Fibroblast of upper back skin (primary cell): Measurements from ENCODE around the gene ZSCAN5A.
"Not testable (repeated sequence)": the region's sequence is repeated elsewhere in the genome, so short reads cannot be mapped to it uniquely, and the experiment has no call there.

Experiments used
- DNase-seq: peaks from one replicate; pipeline ENCODE4 v3.0.0-alpha.2; 2013

The ZSCAN5A gene

DNA sequence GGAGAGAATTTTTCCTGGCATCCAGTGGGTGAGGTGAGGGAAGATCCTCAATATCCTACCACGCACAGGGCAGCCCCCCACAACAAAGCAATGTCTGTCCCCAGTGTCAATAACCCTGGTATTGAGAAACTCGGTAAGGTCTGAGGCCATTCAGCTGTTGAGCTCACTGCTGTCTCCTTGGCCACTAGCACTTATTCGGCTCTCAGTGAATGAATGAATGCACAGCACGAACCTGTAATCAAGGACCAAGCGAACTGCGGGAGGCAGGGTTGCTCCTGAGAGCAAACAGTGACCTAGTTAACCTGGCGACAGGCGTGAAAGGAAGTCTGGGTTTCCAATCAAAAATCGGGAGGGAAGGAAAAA is 640 bp downstream of the ZSCAN5A start:
- peak; percentile 6 for DNase-seq

GRCh38 chr19:56312787-56313657 is 1.6 kb downstream of the ZSCAN5A start:
- DNase-seq: no peak

- no peak for DNase-seq
These were observed 2.3 kb downstream of the ZSCAN5A start for GRCh38 chr19:56312342-56312741.

- DNase-seq: no peak
These were observed 4.2 kb downstream of the ZSCAN5A start for GRCh38 chr19:56310462-56310861.

DNA sequence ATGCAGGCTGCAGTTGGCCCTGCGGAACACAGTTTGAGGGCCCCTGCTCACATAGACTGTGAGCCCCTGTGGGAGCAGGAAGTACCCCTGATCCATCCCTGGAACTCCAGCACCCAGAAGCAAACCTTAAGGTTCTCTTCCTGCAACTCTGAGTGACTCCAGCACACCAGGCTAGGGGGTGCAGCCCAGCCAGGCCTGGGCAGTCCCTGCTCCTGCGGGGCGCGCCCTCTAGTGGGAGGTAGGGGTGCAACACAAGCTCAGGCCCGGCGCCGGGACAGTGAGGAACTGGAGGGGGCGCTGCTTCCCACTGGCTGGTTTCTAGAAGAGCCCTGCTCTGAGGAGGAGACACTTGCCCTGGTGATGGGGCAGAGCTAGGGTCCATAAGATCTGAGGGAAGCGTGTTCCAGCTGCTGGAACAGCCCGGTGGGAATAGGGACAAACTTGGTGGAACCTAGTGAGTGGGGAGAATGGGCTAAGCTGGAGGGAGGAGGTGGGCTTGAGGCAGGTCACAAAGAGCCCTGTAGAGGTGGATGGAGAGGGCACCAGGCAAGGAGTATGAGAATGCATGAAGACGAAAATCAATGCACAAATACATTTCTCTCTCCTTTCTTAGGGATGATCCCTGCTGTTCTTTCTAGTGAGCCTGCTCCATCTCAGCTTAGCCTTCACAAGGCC is 5.0 kb downstream of the ZSCAN5A start:
- DNase-seq: peak; percentile 14

DNA sequence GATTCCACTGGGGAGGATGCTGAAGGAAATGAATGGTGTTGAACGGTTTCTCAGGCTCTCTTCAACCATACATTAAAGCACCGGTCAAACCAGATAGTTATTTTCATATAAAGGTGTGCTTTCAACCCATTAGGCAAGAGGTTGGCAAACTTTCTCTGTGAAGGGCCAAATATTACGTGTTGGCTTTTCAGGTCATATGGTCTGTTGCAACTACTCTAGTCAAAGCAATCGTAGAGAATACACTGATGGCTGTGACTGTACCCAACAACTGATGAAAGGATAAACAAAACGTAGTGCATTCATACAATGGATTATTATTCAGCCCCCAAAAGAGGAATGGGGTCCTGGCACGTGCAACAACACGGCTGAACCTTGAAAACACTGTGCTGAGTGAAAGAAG is 5.8 kb downstream of the ZSCAN5A start:
- DNase-seq: no peak

- not testable (repeated sequence) for DNase-seq
These were observed 7.6 kb downstream of the ZSCAN5A start for GRCh38 chr19:56307062-56307461.

DNA sequence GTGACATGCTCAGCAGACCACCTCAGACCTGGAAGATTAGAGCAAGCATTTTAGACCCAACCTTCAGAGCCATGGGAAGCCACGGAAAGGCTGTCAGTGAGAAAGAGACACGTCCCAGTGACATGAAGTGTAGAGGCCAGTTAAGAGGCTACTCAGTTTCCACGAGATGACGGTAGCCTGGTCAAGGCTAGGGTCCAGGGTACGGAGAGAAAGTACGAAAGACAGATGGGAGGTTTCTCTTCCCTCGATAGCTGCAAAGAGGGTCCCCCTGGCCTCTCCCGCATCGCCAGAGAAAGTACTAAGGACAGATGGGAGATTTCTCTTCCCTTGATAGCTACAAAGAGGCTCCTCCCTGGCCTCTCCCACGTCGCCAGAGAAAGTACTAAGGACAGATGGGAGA is 8.6 kb downstream of the ZSCAN5A start:
- no peak for DNase-seq

DNA sequence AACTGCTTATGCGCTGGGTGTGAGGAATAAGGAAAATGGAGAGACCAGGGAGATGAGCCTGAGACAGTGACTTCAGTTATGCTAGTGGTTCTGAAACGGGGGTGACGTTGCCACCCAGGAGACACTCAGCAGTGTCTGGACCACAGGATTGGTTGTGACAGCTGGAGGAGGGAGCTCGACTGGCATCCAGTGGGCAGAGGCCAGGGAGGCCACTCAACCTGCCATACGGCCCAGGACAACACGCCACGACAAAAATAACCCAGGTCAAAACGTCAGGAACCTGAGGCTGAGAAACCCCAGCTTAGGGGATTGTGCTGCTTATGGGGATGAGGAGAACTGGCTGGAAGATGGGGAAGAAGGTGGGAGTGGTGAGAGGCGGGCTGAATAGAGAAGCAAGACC is 10.4 kb downstream of the ZSCAN5A start:
- DNase-seq: no peak

DNA sequence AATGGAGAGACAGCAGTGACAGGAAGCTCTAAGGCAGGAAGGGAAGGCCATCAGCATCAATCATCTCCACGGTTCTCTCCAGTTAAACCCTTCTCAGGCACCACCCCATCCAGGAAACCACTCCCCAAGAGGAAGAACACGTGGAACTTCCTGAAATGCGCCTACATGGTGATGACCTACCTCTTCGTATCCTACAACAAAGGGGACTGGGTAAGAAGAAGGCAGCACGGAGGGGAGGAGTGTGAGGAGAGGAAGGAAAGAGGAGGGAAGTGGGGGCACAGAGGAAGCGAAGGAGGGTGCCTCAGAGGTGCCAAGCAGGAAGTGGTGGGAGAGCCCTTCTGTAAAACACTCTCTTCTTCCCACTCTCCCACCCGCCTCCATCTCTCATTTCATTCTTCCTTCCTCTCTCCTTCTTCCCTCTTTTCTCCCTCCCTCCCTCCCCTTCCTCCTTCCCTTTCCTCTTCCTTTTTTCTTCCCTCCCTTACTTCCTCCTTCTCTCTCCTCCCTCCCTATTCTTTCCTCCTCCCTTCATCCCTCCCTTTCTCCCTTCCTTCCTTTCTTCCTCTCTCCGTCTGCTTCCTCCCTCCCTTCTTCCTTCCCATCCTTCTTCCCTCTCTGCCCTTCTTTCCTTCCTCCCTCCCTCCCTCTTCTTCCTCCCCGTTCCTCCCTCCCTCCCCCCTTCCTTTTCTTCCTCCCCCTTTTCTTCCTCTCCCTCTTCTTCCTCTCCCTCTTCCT is 12.6 kb downstream of the ZSCAN5A start:
- DNase-seq: no peak

DNA sequence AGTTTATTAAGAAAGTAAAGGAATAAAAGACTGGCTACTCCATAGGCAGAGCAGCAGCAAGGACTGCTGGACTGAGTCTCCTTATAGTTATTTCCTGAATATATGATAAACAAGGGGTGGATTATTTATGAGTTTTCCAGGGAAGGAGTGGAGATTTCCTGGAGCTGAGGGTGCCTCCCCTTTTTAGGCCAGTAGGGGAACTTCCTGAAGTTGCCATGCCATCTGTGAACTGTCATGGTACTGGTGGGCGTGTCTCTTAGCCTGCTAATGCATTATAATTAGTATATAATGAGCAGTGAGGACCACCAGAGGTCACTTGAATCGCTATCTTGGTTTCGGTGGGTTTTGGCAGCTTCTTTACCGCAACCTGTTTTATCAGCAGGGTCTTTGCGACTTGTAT is 13.5 kb downstream of the ZSCAN5A start:
- DNase-seq: no peak

DNA sequence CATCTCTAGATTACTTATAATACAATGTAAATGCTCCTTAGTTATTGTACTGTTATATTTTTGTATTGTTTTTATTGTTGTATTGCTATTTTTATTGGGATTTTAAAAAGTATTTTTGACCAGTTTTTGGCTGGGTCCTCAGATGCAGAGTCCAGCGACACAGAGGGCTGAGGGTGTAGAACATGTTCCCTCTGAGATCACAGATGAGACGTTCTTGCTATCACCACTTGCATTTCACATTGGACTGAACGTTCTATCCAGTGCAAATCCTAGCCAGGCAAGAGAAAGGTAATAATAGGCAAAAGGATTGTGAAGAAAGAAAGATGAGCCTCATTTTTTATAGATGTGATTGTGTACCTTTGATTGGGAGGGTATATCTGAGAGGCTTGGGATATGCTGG is 15.0 kb downstream of the ZSCAN5A start:
- no peak for DNase-seq

GRCh38 chr19:56297010-56297409 is 17.6 kb downstream of the ZSCAN5A start:
- no peak for DNase-seq

- DNase-seq: no peak
These were observed 18.8 kb downstream of the ZSCAN5A start for GRCh38 chr19:56295531-56296455.

DNA sequence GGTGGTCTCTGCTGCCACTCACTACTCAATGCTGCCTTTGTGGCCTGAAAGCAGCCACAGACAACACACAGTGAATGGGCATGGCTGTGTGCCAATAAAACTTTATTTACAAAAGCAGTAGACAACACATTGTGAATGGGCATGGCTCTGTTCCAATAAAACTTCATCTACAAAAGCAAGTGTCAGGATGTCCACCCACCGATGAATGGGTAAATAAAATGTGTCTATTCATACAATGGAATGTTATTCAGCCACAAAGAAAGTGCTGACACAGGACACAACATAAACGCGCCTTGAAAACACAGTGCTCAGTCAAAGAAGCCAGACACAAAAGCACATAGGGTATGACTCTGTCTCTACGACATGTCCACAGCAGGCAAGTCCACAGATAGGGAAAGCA is 20.1 kb downstream of the ZSCAN5A start:
- no peak for DNase-seq

- DNase-seq: no peak
These were observed 22.8 kb downstream of the ZSCAN5A start for GRCh38 chr19:56291867-56292266.

DNA sequence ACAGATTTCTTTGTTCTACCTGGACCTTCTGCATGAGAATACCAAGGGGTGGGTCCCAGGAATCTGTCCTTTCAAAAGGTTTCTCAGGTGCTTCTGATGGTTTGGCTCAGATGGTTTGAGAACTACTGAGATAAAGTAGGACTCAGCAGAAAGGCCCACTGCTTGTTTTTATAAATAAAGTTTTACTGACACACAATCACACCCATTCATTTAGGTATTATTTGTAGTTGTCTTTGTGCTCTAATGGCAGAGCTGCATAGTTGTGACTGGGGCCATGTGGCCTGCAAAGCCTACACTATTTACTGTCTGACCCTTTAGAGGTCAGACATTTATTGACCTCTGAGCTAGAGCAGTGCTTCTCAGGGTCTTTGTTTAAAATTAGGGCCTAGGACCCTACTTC is 24.5 kb downstream of the ZSCAN5A start:
- no peak for DNase-seq

- no peak for DNase-seq
These were observed 29.9 kb downstream of the ZSCAN5A start for GRCh38 chr19:56284746-56285145.

DNA sequence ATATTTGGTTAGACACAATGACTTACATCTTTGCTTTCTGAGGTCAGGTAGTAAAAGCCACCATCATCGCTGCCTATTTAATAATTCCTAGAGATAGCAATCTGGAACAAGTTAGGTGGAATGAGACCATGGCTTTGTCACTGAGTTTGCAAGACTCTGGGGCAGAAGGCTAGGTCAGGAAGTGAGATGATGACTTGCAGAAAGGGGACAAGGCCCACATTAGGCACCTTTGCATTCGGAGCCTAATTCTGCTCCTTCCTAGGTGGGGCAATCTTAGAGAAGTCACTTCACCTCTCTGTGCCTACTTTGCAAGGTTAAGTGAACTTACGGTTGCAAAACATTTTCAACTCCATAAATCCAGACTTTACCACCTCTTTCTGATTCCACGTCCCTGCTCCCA is 31.8 kb downstream of the ZSCAN5A start:
- no peak for DNase-seq

DNA sequence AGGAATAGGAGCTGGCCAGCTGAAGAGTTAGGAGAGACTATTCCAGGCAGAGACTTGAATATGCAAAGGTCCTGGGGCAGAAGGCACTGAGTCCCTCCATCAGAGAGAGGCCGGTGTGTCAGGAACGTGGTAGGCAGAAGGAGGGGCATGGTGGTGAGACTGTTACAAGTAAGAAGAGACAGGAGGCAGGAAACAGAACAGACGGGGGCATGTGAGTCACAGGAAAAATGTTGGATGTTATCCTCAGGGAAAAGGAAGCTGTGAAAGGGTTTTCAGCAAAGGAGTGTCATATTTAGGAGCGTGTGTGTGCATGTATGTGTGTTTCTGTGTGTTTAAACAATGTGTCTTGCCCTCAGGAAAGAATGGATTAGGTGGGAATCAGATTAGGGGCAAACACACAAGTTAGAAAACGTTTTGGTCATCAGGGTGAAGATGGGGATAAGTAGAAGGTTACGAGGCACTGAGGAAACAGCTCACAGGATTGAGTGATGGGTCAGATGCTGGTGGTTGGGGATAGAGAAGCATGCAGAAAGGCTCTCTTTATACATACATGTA is 41.0 kb downstream of the ZSCAN5A start:
- DNase-seq: peak; percentile 45

DNA sequence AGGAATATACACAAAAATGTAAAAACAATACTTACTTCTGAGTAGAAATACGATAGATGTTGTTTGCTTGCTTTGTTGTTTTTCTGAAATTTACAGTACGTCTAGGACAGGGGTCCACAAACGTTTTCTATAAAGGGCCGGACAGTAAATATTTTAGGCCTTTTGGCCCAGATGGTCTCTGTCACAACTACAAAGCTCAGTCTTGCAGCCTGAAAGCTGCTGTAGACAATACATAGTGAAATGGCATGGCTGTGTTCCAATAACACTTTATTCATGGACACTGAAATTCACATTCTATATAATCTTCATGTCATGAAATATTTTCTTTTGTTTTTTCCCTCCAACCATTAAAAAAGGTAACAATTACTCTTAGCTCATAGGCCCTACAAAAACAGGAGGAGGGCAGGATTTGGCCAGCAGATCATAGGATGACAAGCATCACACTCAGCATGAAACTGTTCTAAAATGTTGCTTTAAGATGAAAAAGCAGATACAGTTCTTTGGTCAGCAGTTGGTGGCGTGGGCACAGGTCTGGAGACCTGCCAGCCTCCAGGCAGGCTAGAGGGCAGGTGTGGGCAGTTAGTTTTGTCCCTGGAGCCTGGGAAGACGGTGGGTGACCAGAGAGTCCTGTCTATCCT is 42.4 kb downstream of the ZSCAN5A start, which contains the start of gene EDDM13:
TSS of gene EDDM13 (plus strand) at position 588 of the 638 bp plus-strand sequence. CDS start 87 bp downstream, outside the sequence.
- no peak for DNase-seq

DNA sequence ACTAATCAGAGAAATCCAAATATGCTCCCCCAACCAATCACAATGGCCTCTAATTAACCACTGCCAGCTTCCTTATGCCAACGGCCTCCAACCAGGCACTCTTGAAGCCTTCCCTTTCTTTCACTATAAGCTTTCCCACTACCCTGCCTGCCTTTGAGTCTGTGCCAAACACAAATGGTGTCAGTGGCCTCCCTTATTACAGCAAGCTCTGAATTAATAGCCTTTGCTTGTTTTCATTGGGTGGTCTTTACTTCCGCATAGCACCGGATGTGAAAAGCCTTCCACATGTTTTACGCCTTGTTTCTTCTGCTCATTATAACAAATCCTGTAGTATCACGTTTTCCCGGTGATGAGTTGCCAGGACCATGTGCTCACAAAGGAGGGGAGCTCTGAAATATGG is 43.5 kb downstream of the ZSCAN5A start:
- no peak for DNase-seq
